NCI-H446 treated with DMSO at 0.1 percent for 48 hours (cell line): ENCODE results near the gene STRN3.

Experiments used
- DNase-seq: peaks from one replicate; lab custom pipeline; 2025; lab: John Stamatoyannopoulos, UW

The STRN3 gene

DNA sequence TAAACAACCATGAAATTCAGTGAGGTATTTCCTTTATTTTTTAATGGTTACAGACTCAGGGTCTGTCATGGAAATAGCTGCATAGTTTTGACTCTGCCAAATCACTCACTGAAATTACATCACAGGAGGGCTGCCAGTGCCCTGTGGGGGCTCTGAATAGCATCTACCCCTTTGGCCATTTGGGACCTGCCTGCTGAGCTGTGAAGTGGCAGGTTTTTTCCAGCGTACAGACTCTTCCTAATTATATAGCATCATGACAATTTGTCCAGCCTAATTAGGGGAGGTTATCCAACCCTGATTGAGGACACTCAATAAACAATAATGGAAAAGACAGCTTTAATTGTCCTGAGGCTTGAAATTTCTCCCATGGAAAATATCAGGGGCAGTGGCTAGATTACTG lies 153.6 kb downstream of the STRN3 start:
- DNase-seq: no peak

DNA sequence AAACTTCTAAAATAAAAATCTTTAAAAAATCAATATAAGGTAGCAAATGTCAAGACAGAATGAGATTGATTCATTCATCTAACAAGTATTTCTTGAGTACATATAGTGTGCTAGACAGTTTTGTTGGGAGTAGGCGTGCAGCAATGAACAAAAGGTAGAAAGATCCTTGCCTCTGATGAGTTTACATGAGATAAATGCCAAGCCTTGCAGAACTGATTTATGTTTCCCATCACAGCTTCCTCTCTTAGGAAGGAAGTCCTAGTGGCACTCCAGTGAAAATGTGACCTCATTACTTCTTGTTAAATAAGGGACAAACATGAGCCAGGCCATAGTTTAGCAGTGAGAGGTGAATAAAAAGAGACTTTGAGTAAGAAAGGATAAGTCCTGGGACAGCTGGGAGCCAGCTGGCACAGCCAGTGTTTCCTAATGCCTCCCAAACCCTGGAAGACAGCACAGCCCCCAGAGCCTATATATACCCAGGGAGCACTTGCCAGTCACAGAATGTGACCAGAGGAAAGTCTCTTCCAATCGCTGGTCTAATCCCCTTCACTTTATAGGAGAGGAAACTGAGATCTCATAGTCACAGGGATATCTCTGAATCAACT lies 156.5 kb downstream of the STRN3 start:
- DNase-seq: peak; percentile 27

DNA sequence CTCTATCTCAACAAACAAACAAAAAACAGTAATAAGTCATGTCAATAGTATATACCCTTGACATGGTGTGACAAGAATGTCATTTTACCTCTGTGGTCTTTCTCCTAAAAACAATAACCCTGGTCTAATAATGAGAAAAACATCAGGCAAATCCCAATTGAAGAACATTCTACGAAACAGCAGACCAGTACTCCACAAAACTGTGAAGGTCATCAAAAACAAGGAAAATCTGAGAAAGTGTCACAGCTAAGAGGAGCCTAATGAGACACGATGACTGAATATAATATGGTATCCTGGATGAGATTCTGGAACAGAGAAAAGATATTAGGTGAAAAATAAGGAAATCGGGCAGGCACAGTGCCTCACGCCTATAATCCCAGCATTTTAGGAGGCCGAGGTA lies 157.4 kb downstream of the STRN3 start:
- no peak for DNase-seq

DNA sequence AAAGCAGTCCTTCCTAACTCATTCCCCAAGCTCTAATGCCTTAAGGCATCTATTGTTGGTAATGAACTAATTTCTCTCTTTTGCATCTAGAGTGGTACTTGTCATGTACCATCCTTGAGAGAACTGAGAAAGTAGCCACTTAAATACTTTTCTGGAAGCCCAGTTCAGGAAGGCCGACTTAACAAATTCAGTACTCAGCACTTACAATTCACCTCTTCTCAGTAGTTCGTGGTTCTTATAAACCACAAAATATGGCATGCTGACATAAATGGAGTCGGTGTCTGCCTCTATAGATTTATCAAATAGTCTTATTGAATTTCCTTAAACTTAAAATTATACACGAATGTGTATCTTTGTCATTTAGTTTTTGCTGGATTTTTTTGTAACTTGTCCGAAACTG lies 161.2 kb downstream of the STRN3 start:
- no peak for DNase-seq

DNA sequence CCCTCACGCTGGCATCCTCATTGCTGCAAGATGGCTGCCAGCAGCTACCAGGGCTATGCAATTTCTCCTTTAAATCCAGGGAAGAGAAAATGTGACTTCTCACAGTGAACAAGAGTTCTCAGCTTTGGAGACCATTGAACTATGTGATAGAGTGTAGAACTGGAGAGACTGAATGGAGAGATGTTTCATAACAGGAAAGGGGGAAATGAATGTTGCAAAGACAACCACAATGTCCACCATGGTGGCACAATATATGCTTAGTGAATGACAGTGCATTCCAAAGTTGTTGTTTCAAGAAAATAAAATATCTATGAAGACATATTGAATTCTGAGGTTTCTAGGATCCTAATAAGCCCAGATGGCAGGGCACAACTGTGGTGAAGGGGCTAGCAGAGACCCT lies 165.0 kb downstream of the STRN3 start:
- no peak for DNase-seq

DNA sequence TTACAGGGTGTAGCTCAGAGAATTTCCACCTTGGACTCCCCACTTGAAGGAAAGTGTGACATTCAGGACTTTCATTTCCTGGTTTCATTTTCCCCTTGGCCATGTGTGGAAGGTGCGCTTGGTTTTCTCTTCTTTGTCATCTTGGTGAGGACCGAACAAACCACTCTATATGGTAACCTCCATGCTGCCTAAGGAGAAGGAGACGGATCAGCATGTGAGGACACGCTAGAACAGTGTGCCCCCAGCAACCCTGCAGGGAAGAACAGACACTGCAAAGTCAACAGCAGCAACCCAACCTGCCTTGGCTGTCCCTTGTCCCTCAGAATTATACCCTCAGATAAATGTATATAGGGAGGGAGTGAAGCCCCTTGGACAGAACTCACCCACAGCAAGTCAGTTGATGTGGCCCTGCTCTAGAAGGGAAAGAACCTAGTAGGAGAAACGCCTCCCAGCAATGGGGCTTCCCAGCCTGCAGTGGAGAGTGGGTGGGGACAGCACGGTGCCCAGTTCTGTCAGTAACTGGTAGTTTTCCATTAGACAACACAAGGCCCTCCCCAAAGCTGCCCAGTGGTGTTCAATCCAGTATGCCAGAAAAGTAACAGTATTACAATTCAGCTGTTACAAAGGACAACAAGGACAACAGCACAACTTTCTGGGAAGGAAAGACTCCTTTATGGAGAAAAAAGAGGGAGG lies 170.7 kb downstream of the STRN3 start:
- no peak for DNase-seq

DNA sequence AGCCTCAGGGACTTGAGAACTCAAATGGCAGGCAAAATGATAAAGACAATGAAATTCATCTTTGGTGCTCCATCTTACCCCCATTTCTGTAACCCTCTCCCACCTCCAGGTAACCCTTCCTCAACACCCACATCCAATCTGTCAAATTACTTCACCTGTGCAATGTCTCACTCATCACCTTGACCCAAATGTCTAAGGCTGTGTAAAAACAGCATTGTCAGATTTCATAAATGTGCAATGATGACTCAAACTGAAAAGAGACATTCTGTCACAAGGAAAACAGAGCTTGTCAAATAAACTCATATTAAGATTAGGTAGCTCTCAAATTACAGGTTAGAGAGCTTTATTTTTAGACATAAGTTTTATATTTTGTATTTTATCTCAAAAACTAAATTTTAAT lies 171.7 kb downstream of the STRN3 start:
- no peak for DNase-seq

DNA sequence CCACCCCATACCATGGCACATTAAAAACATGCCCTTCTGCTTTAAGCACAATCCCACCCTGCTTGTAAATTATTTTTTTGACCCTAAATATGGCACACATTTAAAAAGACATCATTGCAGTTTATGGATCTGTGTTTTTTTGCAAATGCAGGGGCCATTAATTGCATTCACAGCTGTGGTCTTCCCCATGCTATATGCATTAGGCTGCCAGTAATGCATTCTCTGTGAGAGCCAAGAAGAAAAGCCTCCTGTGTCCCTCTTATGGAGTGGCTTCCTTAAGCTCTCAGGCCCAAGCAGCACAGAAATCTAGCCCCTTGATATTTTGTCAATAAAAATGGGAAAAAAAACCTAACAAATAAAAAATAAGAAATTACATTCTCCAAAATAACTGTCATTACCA lies 172.2 kb downstream of the STRN3 start:
- no peak for DNase-seq

DNA sequence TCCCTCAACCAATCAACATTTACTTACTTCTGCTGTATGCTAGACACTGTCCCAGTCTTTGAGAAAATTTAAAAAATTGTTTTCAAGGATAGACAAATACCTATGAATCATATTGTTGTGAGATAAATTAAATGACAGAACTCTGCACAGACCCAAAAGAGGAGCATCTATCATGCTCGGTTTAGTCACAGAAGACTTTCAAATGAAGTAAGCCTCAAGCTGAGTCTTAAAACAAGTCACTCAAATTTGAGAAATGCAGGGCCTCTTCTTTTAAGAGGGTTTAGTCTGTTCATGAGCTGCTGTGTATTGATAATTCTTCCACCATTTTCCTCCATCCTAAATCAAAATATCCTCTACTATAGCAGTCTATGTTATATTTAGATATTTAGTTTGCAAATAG lies 176.2 kb downstream of the STRN3 start:
- DNase-seq: no peak

DNA sequence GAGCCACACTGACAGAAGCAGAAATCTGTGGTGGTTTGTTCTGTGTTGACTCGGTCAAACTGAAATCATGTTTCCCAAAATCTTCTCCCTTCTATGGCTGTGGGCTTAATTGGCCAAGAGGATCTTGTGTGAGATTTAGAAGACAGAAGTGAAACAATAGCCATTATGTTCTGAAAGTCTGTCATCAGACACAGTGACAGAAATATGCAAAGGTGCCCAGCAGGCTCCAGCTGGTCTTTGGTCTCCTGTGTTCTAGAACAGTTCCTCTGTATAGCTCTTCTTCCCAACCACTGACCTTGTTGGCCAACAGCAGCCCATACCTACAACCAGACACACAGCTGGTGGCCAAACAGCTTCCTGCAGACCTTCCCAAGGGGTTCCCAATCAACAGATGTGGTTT lies 176.8 kb downstream of the STRN3 start:
- no peak for DNase-seq

DNA sequence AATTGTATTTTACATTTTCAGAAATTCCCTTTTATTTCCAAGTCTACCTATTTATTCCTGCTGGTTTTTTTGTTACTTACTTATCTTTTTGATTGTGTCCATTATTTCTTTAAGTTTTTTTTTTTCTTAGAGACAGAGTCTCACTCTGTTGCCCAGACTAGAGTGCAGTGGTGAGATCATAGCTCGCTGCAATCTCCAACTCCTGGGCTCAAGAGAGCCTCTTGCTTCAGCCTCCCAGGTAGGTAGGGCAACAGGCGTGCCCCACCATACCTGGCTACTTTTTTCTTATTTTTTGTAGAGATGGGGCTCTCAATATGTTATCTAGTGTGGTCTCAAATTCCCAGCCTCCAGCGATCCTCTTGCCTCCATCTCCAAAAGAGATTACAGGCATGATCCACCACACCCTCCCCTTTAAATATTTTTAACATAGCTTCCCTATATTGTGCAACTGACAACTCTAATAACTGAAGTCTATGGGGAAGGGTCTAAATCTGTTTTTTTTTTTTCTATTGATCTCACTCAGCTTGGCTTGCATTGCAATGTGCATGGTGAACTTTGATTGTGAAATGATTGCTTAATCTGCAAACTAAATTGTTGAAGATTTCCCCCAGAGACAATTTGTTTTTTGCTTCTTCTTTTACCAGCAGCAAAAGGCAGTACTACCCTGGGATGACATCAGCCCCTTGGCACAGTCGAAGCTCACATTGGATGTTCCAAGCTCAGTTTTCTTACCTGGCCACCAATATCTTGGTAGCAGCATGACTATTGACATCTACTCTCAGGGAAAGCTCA lies 177.5 kb downstream of the STRN3 start:
- DNase-seq: no peak
